Progenitor cell of endocrine pancreas (in vitro differentiated cells): Measurements from ENCODE around the gene BRIP1. TPM values are rescaled to one million over a fixed set of nuclear protein-coding genes. Genes with fewer than 3 reads are reported as not detected.

Experiments
- DNase-seq: peaks from one replicate; pipeline ENCODE4 v3.0.0; 2021; ENCODE audit warnings: low spot score; ENCODE audit not compliant: unreplicated experiment
- H3K27ac Mint-ChIP-seq: 2 replicates; pipeline ENCODE4 v1.8.0; 2021; ENCODE audit warnings: mild to moderate bottlenecking, moderate library complexity, mixed read lengths
- H3K27me3 Mint-ChIP-seq: 2 replicates; pipeline ENCODE4 v1.8.0; 2021; ENCODE audit warnings: mixed read lengths
- H3K36me3 Mint-ChIP-seq: 2 replicates; pipeline ENCODE4 v1.8.0; 2022; ENCODE audit warnings: mixed read lengths; ENCODE audit not compliant: insufficient read depth
- H3K4me1 Mint-ChIP-seq: 2 replicates; pipeline ENCODE4 v1.8.0; 2021; ENCODE audit warnings: low read depth, mixed read lengths
- H3K4me3 Mint-ChIP-seq: 2 replicates; pipeline ENCODE4 v1.8.0; 2021; ENCODE audit warnings: low read depth, mild to moderate bottlenecking, moderate library complexity, mixed read lengths
- H3K9me3 Mint-ChIP-seq: 2 replicates; pipeline ENCODE4 v1.8.0; 2021; ENCODE audit warnings: low read depth, mixed read lengths
- CTCF ChIP-seq: fragments of 200-600 bp; sonication (generic); IDR thresholded peaks from one replicate; pipeline ENCODE4 v1.5.0; 2021; ENCODE audit warnings: antibody characterized with exemption, mild to moderate bottlenecking; ENCODE audit not compliant: unreplicated experiment
- total RNA-seq: library from RNA; stranded (reverse); gene quantifications from 2 replicates; pipeline ENCODE4 v1.2.1, GENCODE V29; 2021

Gene BRIP1
- total RNA-seq, 1 donor from 2014 or later, result 13.5 TPM

DNA sequence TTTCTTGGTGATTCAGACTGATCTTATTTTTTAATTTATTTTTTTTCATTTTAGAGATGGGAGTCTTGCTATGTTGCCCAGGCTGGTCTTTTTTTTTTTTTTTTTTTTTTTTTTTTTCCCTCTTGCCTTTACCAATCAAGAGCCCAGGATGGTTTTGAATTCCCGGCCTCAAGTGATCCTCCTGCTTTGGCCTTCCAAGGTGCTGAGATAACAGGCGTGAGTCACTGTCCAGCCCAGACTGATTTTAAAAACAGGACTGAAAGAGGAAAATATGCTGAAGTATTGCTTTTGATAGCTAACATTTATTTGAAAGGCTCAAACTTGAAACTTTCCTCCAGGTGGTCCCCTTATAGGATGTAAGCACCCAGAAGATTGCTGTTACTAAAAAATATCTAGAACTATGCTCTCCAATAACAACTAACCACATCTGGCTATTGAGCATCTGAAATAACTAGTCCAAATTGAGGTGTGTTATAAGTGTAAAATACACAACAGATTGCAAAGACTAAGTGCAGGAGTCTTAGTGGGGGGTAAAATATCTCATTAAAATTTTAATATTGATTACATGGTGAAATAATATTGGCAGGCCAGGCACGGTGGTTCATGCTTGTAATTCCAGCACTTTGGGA is 15.8 kb upstream of the BRIP1 start:
- H3K36me3 Mint-ChIP-seq, result peaks cover 2% of the 10 kb centered on the region
- no peak for DNase-seq
- no peaks in the 10 kb centered on the region for H3K4me1 Mint-ChIP-seq
- no peak overlapping the region for H3K27ac Mint-ChIP-seq
- H3K27me3 Mint-ChIP-seq, result no peaks in the 10 kb centered on the region
- H3K4me3 Mint-ChIP-seq, result no peak overlapping the region
- no peaks in the 10 kb centered on the region for H3K9me3 Mint-ChIP-seq
- TF ChIP-seq CTCF, result no peak

DNA sequence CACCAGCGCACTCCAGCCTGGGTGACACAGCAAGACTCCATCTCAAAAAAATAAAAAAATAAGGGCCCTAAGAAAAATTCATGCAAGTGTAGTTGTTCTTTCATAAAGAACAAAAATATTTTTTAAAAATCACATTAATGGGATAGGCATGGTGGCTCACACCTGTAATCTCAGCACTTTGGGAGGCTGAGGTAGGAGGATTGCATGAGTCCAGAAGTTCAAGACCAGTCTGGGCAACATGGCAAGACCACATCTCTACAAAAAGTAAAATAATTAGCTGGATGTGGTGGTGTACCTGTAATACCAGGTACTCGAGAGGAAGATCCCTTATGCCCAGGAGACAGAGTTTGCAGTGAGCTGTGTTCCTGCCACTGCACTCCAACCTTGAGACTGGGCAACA is 15.2 kb upstream of the BRIP1 start:
- no peak for DNase-seq
- H3K27me3 Mint-ChIP-seq, result no peaks in the 10 kb centered on the region
- no peak overlapping the region for H3K27ac Mint-ChIP-seq
- H3K9me3 Mint-ChIP-seq, result no peaks in the 10 kb centered on the region
- TF ChIP-seq CTCF, result no peak
- no peak overlapping the region for H3K4me3 Mint-ChIP-seq
- H3K36me3 Mint-ChIP-seq, result peaks cover 5% of the 10 kb centered on the region
- H3K4me1 Mint-ChIP-seq, result no peaks in the 10 kb centered on the region

- Mint-ChIP-seq H3K4me1 (no peaks in the 10 kb centered on the region), H3K27me3 (no peaks in the 10 kb centered on the region), H3K36me3 (peaks cover 6% of the 10 kb centered on the region), H3K27ac (no peak overlapping the region), H3K9me3 (no peaks in the 10 kb centered on the region), H3K4me3 (no peak overlapping the region)
- no peak for DNase-seq
- TF ChIP-seq CTCF, result no peak
These were observed 14.5 kb upstream of the BRIP1 start for GRCh38 chr17:61877837-61878236.

DNA sequence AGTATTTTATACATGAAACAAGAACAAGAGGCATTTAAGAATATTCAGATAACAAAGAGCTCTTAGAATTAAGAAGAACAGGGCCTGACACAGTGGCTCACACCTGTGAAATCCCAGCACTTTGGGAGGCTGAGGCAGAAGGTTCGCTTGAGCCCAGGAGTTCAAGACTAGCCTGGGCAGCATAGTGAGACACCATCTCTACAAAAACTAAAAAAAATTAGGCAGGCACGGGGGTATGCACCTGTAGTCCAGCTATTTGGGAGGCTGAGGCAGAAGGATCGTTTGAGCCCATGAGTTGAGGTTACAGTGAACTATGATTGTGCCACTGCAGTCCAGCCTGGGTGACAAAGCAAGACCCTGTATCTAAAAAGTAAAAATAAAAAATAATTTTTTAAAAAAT is 12.5 kb upstream of the BRIP1 start:
- no peak for DNase-seq
- TF ChIP-seq CTCF, result no peak
- Mint-ChIP-seq H3K27me3 (no peaks in the 10 kb centered on the region), H3K27ac (no peak overlapping the region), H3K36me3 (peaks cover 8% of the 10 kb centered on the region), H3K4me3 (no peak overlapping the region), H3K4me1 (no peaks in the 10 kb centered on the region), H3K9me3 (no peaks in the 10 kb centered on the region)

- Mint-ChIP-seq H3K4me3 (no peak overlapping the region), H3K27me3 (no peaks in the 10 kb centered on the region), H3K36me3 (peaks cover 8% of the 10 kb centered on the region), H3K4me1 (no peaks in the 10 kb centered on the region), H3K27ac (no peak overlapping the region), H3K9me3 (no peaks in the 10 kb centered on the region)
- TF ChIP-seq CTCF, result no peak
- DNase-seq, result no peak
These were observed 12.0 kb upstream of the BRIP1 start for GRCh38 chr17:61875285-61875684.
